ENCODE measurements around the gene CFAP46.
A peak's percentile ranks its signal among the peaks of the same experiment; 100 is the strongest.
"Not testable (repeated sequence)": the region's sequence is repeated elsewhere in the genome, so short reads cannot be mapped to it uniquely, and the experiment has no call there.

Gene CFAP46

DNA sequence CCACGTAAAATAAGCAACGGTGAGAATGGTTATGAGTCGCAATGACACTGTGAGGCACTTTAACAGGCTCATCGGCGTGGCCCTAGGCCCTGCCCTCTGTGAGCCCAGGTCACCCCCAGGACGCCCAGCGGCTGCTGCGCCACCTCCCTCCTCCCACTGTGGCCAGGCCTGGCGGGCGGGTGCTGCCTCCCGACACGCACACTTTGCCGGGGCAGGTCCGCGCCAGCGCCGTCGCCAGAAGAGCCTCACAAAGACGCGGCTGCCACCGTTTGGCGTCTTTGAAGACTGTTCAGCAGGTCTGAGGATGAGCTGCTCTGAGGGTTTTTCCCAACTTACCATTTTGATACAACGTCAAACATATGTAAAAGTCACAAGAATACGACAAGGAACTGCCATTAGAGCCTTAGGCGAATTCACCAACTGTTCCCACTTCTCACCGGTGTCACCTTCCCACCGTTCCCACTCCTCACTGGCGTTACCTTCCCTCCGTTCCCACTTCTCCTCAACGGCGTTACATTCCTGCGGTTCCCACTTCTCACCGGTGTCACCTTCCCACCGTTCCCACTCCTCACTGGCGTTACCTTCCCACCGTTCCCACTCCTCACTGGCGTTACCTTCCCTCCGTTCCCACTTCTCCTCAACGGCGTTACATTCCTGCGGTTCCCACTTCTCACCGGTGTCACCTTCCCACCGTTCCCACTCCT is 22.5 kb upstream of the CFAP46 start:
- H3K9me3 ChIP-seq (replicated peaks in 1 of 2; ENCODE audit: control insufficient read depth in 2 of 2, insufficient read depth in 1 of 2, low read depth in 1 of 2, low read length in 2 of 2); H3K4me1 ChIP-seq (ENCODE audit: control insufficient read depth in 2 of 2, insufficient read depth in 1 of 2, low read depth in 1 of 2, low read length in 2 of 2); H2BK12ac ChIP-seq (ENCODE audit: low read length); H3K27ac ChIP-seq (replicated peaks; ENCODE audit: low read length); H4K8ac ChIP-seq (ENCODE audit: low read depth, low read length); H4K91ac ChIP-seq (ENCODE audit: low read depth, low read length, poor library complexity); H3K9ac ChIP-seq (ENCODE audit: low read depth, low read length, poor library complexity); H2AFZ ChIP-seq (ENCODE audit: low read length); H2BK120ac ChIP-seq (ENCODE audit: low read depth, low read length); H2BK5ac ChIP-seq (ENCODE audit: low read length); DNase-seq (ENCODE audit: low spot score); H3K14ac ChIP-seq (ENCODE audit: low read length); H3K4ac ChIP-seq (ENCODE audit: low read length); H3K4me2 ChIP-seq (ENCODE audit: insufficient read depth, low read length, poor library complexity, severe bottlenecking); H2BK15ac ChIP-seq (ENCODE audit: low read length); H3K18ac ChIP-seq (ENCODE audit: low read length); H3K36me3 ChIP-seq (replicated peaks in 1 of 2; ENCODE audit: control insufficient read depth in 2 of 2, insufficient read depth in 2 of 2, low read length in 2 of 2); H3K79me1 ChIP-seq (ENCODE audit: low read depth, low read length): not testable (repeated sequence)
- WGBS, 2 donors (ENCODE audit: extremely low coverage in 2 of 2, insufficient read length in 2 of 2, insufficient replicate concordance in 1 of 2) = no CpG with 5 or more reads among the region's 43 CpGs
- peak overlapping the region; percentile 20 for H2AK5ac ChIP-seq (ENCODE audit: low read depth, low read length)
- peaks cover 0 to 43% (median 4%) of the 10 kb centered on the region in 3 experiments for H3K27me3 ChIP-seq (ENCODE audit: control insufficient read depth in 3 of 3, insufficient read depth in 3 of 3, low read depth in 1 of 3, low read length in 3 of 3)
- peak overlapping the region; percentile 58 for H3K23ac ChIP-seq (ENCODE audit: low read depth, low read length, poor library complexity)
- H3K4me3 ChIP-seq (ENCODE audit: low read length in 2 of 2) = peak overlapping the region in 1 of 2 donors; percentile 57

DNA sequence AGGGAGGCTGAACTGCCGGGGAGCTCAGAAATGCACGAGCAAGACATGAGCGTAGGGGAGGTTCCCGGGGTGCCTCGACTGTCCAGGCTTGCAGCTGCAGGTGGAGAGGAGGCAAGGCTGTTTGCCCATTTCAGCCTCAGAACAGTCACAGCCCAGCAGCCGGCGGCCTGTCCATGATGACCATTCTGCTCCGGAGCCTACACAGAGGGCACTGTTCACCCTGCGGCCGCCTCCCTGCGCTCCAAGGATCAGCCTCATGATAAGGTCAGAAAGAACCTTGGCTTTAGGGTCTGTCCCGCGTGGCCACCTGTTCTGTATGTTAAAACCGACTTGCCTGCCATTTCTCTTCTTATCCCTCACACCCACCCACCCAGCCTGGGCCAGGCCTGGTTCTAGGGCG is 21.9 kb upstream of the CFAP46 start:
- WGBS, 2 donors (ENCODE audit: extremely low coverage in 2 of 2, insufficient read length in 2 of 2, insufficient replicate concordance in 1 of 2) = no CpG with 5 or more reads among the region's 15 CpGs
- Histone ChIP-seq H3K23ac (ENCODE audit: low read depth, low read length, poor library complexity) (peak overlapping the region; percentile 19), H4K91ac (ENCODE audit: low read depth, low read length, poor library complexity) (no peak overlapping the region), H2BK120ac (ENCODE audit: low read depth, low read length) (no peak overlapping the region), H3K36me3 (replicated peaks in 1 of 2; ENCODE audit: control insufficient read depth in 2 of 2, insufficient read depth in 2 of 2, low read length in 2 of 2) (no peaks in the 10 kb centered on the region), H3K14ac (ENCODE audit: low read length) (no peak overlapping the region), H3K79me1 (ENCODE audit: low read depth, low read length) (no peaks in the 10 kb centered on the region), H2BK15ac (ENCODE audit: low read length) (no peak overlapping the region), H3K27me3 (ENCODE audit: control insufficient read depth in 3 of 3, insufficient read depth in 3 of 3, low read depth in 1 of 3, low read length in 3 of 3) (peaks cover 0 to 43% (median 4%) of the 10 kb centered on the region in 3 experiments), H4K8ac (ENCODE audit: low read depth, low read length) (no peak overlapping the region), H3K9ac (ENCODE audit: low read depth, low read length, poor library complexity) (no peak overlapping the region), H3K4me2 (ENCODE audit: insufficient read depth, low read length, poor library complexity, severe bottlenecking) (no peak overlapping the region), H2AK5ac (ENCODE audit: low read depth, low read length) (peak overlapping the region; percentile 20), H3K4ac (ENCODE audit: low read length) (no peak overlapping the region), H3K18ac (ENCODE audit: low read length) (no peak overlapping the region), H3K9me3 (replicated peaks in 1 of 2; ENCODE audit: control insufficient read depth in 2 of 2, insufficient read depth in 1 of 2, low read depth in 1 of 2, low read length in 2 of 2) (no peaks in the 10 kb centered on the region), H3K4me3 (ENCODE audit: low read length in 2 of 2) (no peak overlapping the region), H3K27ac (replicated peaks; ENCODE audit: low read length) (no peak overlapping the region), H2BK12ac (ENCODE audit: low read length) (no peak overlapping the region), H2AFZ (ENCODE audit: low read length) (no peak overlapping the region), H3K4me1 (ENCODE audit: control insufficient read depth in 2 of 2, insufficient read depth in 1 of 2, low read depth in 1 of 2, low read length in 2 of 2) (peaks cover 5 to 8% of the 10 kb centered on the region in 2 donors), H2BK5ac (ENCODE audit: low read length) (no peak overlapping the region)
- no peak for DNase-seq (ENCODE audit: low spot score)

DNA sequence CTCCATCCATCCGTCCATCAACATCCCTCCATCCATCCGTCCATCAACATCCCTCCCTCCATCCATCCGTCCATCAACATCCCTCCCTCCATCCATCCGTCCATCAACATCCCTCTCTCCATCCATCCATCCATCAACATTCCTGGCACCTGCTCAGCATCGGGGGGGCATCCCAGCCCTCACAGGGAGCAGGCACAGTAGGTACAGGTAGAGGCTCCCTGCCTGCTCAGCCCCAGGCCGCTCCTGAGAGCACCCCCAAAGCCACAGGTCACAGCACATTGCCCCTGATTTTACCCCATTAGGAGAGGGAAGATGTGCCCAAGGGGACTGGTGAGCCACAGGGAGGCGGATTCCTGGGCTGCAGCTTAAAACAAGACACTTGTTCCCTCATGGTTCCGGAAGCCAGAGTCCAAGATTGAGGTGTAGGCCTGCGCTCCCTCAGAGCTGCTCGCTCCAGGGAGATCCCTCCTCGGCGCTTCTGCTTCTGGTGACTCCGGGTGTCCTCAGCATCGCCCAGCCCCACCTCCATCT is 21.1 kb upstream of the CFAP46 start:
- H3K27ac ChIP-seq (replicated peaks; ENCODE audit: low read length) = no peak overlapping the region

DNA sequence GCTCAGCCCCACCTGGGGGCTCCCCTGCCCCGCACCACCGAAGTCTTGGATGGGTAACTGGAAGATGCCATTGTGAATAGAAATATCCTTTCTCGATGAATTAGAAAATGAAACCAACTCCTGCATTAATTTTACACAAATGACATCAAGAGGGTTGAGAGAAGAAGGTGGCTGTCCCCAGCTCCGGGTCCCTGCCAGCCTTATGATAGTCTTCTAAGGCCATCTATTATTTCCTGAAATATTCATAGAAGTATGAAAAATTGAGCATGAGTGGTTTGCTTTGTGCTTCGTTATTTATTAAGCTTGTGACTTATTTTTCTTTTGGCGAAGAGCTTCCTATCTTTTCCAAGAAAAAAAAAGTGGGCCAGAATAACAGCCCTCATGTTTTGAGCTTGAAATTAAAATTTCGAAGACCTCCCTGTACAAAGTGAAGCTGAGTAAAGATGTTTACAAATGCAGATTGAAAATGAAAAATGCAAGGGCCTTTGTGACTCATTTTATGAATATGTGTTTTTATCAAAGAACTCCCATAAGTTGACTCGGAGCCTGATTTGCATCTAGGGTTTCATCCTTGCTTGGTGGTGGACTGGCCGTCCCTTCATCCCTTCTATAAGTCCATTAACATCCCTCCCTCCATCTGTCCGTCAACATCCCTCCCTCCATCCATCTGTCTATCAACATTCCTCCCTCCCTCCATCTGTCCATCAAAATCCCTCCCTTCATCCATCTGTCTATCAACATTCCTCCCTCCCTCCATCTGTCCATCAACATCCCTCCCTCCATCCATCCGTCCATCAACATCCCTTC is 20.5 kb upstream of the CFAP46 start:
- Histone ChIP-seq H2AFZ (ENCODE audit: low read length) (peak overlapping the region; percentile 86), H3K4me3 (ENCODE audit: low read length in 2 of 2) (peak overlapping the region; percentile 8 to 36), H3K9ac (ENCODE audit: low read depth, low read length, poor library complexity) (no peak overlapping the region), H2AK5ac (ENCODE audit: low read depth, low read length) (no peak overlapping the region), H3K18ac (ENCODE audit: low read length) (peak overlapping the region; percentile 15), H2BK5ac (ENCODE audit: low read length) (no peak overlapping the region), H3K4me2 (ENCODE audit: insufficient read depth, low read length, poor library complexity, severe bottlenecking) (peak overlapping the region; percentile 72), H4K91ac (ENCODE audit: low read depth, low read length, poor library complexity) (no peak overlapping the region), H3K36me3 (replicated peaks in 1 of 2; ENCODE audit: control insufficient read depth in 2 of 2, insufficient read depth in 2 of 2, low read length in 2 of 2) (no peaks in the 10 kb centered on the region), H2BK12ac (ENCODE audit: low read length) (no peak overlapping the region), H3K14ac (ENCODE audit: low read length) (no peak overlapping the region), H3K27me3 (ENCODE audit: control insufficient read depth in 3 of 3, insufficient read depth in 3 of 3, low read depth in 1 of 3, low read length in 3 of 3) (peaks cover 0 to 45% (median 4%) of the 10 kb centered on the region in 3 experiments), H3K9me3 (replicated peaks in 1 of 2; ENCODE audit: control insufficient read depth in 2 of 2, insufficient read depth in 1 of 2, low read depth in 1 of 2, low read length in 2 of 2) (no peaks in the 10 kb centered on the region), H3K27ac (replicated peaks; ENCODE audit: low read length) (no peak overlapping the region), H4K8ac (ENCODE audit: low read depth, low read length) (no peak overlapping the region), H2BK15ac (ENCODE audit: low read length) (no peak overlapping the region), H3K23ac (ENCODE audit: low read depth, low read length, poor library complexity) (no peak overlapping the region), H3K4ac (ENCODE audit: low read length) (no peak overlapping the region), H3K79me1 (ENCODE audit: low read depth, low read length) (no peaks in the 10 kb centered on the region), H2BK120ac (ENCODE audit: low read depth, low read length) (no peak overlapping the region), H3K4me1 (ENCODE audit: control insufficient read depth in 2 of 2, insufficient read depth in 1 of 2, low read depth in 1 of 2, low read length in 2 of 2) (peaks cover 5 to 8% of the 10 kb centered on the region in 2 donors)
- 100% methylated on average over 1 of the region's 11 CpGs; no CpG with 5 or more reads in 1 of the 2 donors for WGBS, 2 donors (ENCODE audit: extremely low coverage in 2 of 2, insufficient read length in 2 of 2, insufficient replicate concordance in 1 of 2)
- no peak for DNase-seq (ENCODE audit: low spot score)

More for the DNA sequence above, 21.1 kb upstream of the CFAP46 start:
- Histone ChIP-seq H3K9ac (ENCODE audit: low read depth, low read length, poor library complexity) (no peak overlapping the region), H3K27me3 (ENCODE audit: control insufficient read depth in 3 of 3, insufficient read depth in 3 of 3, low read depth in 1 of 3, low read length in 3 of 3) (peaks cover 0 to 43% (median 4%) of the 10 kb centered on the region in 3 experiments), H3K4me3 (ENCODE audit: low read length in 2 of 2) (no peak overlapping the region), H3K4ac (ENCODE audit: low read length) (no peak overlapping the region), H2BK120ac (ENCODE audit: low read depth, low read length) (no peak overlapping the region), H3K23ac (ENCODE audit: low read depth, low read length, poor library complexity) (no peak overlapping the region), H2BK15ac (ENCODE audit: low read length) (no peak overlapping the region), H3K4me1 (ENCODE audit: control insufficient read depth in 2 of 2, insufficient read depth in 1 of 2, low read depth in 1 of 2, low read length in 2 of 2) (peaks cover 5 to 8% of the 10 kb centered on the region in 2 donors), H4K8ac (ENCODE audit: low read depth, low read length) (no peak overlapping the region), H3K14ac (ENCODE audit: low read length) (peak overlapping the region; percentile 3), H3K79me1 (ENCODE audit: low read depth, low read length) (no peaks in the 10 kb centered on the region), H3K36me3 (replicated peaks in 1 of 2; ENCODE audit: control insufficient read depth in 2 of 2, insufficient read depth in 2 of 2, low read length in 2 of 2) (no peaks in the 10 kb centered on the region), H3K9me3 (replicated peaks in 1 of 2; ENCODE audit: control insufficient read depth in 2 of 2, insufficient read depth in 1 of 2, low read depth in 1 of 2, low read length in 2 of 2) (no peaks in the 10 kb centered on the region), H2BK5ac (ENCODE audit: low read length) (no peak overlapping the region), H2BK12ac (ENCODE audit: low read length) (no peak overlapping the region), H2AFZ (ENCODE audit: low read length) (no peak overlapping the region), H3K4me2 (ENCODE audit: insufficient read depth, low read length, poor library complexity, severe bottlenecking) (no peak overlapping the region), H2AK5ac (ENCODE audit: low read depth, low read length) (peak overlapping the region; percentile 6), H3K18ac (ENCODE audit: low read length) (no peak overlapping the region), H4K91ac (ENCODE audit: low read depth, low read length, poor library complexity) (no peak overlapping the region)
- WGBS, 2 donors (ENCODE audit: extremely low coverage in 2 of 2, insufficient read length in 2 of 2, insufficient replicate concordance in 1 of 2) = 93 to 100% methylated on average over 3 to 4 of the region's 14 CpGs
- no peak for DNase-seq (ENCODE audit: low spot score)

Measured in neuronal stem cell (in vitro differentiated cells).